CD14-positive monocyte (primary cell): ENCODE results near the gene RNF133. TPM values are rescaled to one million over a fixed set of nuclear protein-coding genes. Genes with fewer than 3 reads are reported as not detected.

Experiments
- DNase-seq, 3 donors: peaks; one replicate each; pipeline ENCODE4 v3.0.0-alpha.2; 2011 to 2022
- H2AFZ ChIP-seq: 2 replicates; pipeline ENCODE4 v1.6.0; 2012; ENCODE audit warnings: mild to moderate bottlenecking, low read depth, low read length, inconsistent platforms; ENCODE audit not compliant: insufficient read depth, poor library complexity, severe bottlenecking
- H3K27ac ChIP-seq, 2 donors: 1 replicate in 1 of 2; 2 replicates in 1 of 2; pipeline ENCODE4 v1.5.1; 2012 to 2013; ENCODE audit warnings: low read length in 2 of 2, control low read depth in 1 of 2, inconsistent platforms in 1 of 2, low read depth in 1 of 2, mild to moderate bottlenecking in 1 of 2
- H3K27me3 ChIP-seq, 2 donors: one replicate each; pipeline versions ENCODE4 v1.6.0 to v1.6.1; 2011 to 2013; ENCODE audit warnings: low read length in 2 of 2; ENCODE audit not compliant: control insufficient read depth in 2 of 2, insufficient read depth in 2 of 2
- H3K36me3 ChIP-seq, 2 donors: replicated peaks in 1 of 2; 1 replicate in 1 of 2; 2 replicates in 1 of 2; pipeline versions ENCODE4 v1.5.1 to v1.6.1; 2012 to 2013; ENCODE audit warnings: low read length in 2 of 2, control low read depth in 1 of 2, inconsistent platforms in 1 of 2, mild to moderate bottlenecking in 1 of 2; ENCODE audit not compliant: insufficient read depth in 2 of 2, control insufficient read depth in 1 of 2
- H3K4me1 ChIP-seq, 2 donors: 1 replicate in 1 of 2; 2 replicates in 1 of 2; pipeline versions ENCODE4 v1.5.1 to v1.6.1; 2012 to 2013; ENCODE audit warnings: low read length in 2 of 2, control low read depth in 1 of 2, inconsistent platforms in 1 of 2, mild to moderate bottlenecking in 1 of 2, moderate library complexity in 1 of 2; ENCODE audit not compliant: insufficient read depth in 2 of 2, control insufficient read depth in 1 of 2
- H3K4me2 ChIP-seq: replicated peaks from 2 replicates; pipeline ENCODE3; 2012; ENCODE audit warnings: low read length, moderate library complexity, mild to moderate bottlenecking; ENCODE audit not compliant: poor library complexity, severe bottlenecking; ENCODE audit errors: extremely low read depth
- H3K4me3 ChIP-seq, 3 experiments: fragments of 200-600 bp in 1 of 3; sonication (generic) in 1 of 3; replicated peaks in 1 of 3; 1 replicate in 2 of 3; 2 replicates in 1 of 3; pipeline ENCODE4 v1.5.1; 2011 to 2013; ENCODE audit warnings: low read length in 3 of 3, mild to moderate bottlenecking in 3 of 3, control low read depth in 2 of 3, low read depth in 2 of 3, inconsistent platforms in 1 of 3, moderate library complexity in 1 of 3
- H3K79me2 ChIP-seq: 2 replicates; pipeline ENCODE4 v1.6.0; 2012; ENCODE audit warnings: mild to moderate bottlenecking, control low read depth, inconsistent platforms, low read length, moderate library complexity; ENCODE audit not compliant: insufficient read depth
- H3K9ac ChIP-seq: 2 replicates; pipeline ENCODE4 v1.6.0; 2017; ENCODE audit warnings: low read length, mild to moderate bottlenecking; ENCODE audit not compliant: insufficient read depth, poor library complexity, severe bottlenecking
- H3K9me3 ChIP-seq, 2 donors: replicated peaks in 1 of 2; 1 replicate in 1 of 2; 2 replicates in 1 of 2; pipeline versions ENCODE4 v1.5.1 to v1.6.1; 2012 to 2013; ENCODE audit warnings: low read length in 2 of 2, control low read depth in 1 of 2; ENCODE audit not compliant: control insufficient read depth in 1 of 2, insufficient read depth in 1 of 2
- H4K20me1 ChIP-seq: 2 replicates; pipeline ENCODE4 v1.6.0; 2012; ENCODE audit warnings: mild to moderate bottlenecking, low read length, control low read depth, moderate library complexity; ENCODE audit not compliant: insufficient read depth
- H3K27ac Mint-ChIP-seq, 7 donors: one replicate each; pipeline ENCODE4 v1.8.0; 2020; ENCODE audit warnings: mild to moderate bottlenecking in 7 of 7, mixed read lengths in 7 of 7, moderate library complexity in 6 of 7, inconsistent platforms in 2 of 7
- H3K27me3 Mint-ChIP-seq, 3 donors: one replicate each; pipeline ENCODE4 v1.8.0; 2021 to 2022; ENCODE audit warnings: low read depth in 3 of 3, mild to moderate bottlenecking in 3 of 3, mixed read lengths in 3 of 3, moderate library complexity in 3 of 3, inconsistent platforms in 1 of 3
- H3K36me3 Mint-ChIP-seq, 2 donors: one replicate each; pipeline ENCODE4 v1.8.0; 2020; ENCODE audit warnings: mixed read lengths in 2 of 2, inconsistent platforms in 1 of 2, mild to moderate bottlenecking in 1 of 2
- H3K4me1 Mint-ChIP-seq: one replicate; pipeline ENCODE4 v1.8.0; 2020; ENCODE audit warnings: mild to moderate bottlenecking, mixed read lengths
- H3K4me3 Mint-ChIP-seq, 2 donors: one replicate each; pipeline ENCODE4 v1.8.0; 2020; ENCODE audit warnings: mild to moderate bottlenecking in 2 of 2, mixed read lengths in 2 of 2, moderate library complexity in 1 of 2
- H3K9me3 Mint-ChIP-seq, 7 donors: one replicate each; pipeline ENCODE4 v1.8.0; 2020 to 2022; ENCODE audit warnings: mixed read lengths in 7 of 7, mild to moderate bottlenecking in 6 of 7, moderate library complexity in 6 of 7, inconsistent platforms in 2 of 7
- WGBS: methylation state at CpG from one replicate; pipeline ENCODE4 v1.1.5; 2013; ENCODE audit warnings: missing lambda C conversion rate; ENCODE audit not compliant: insufficient coverage; 5-methylcytosine and 5-hydroxymethylcytosine counted together
- intact Hi-C, 2 donors: fragments of 100-400 bp; cut with micrococcal nuclease; formaldehyde crosslinking; loops; one replicate each; pipeline versions ENCODE4 v1.15.0 to v1.15.1; 2023
- polyA plus RNA-seq, 3 donors: library from polyadenylated mRNA; depleted of rRNA in 1 of 3; unstranded in 2 of 3; stranded (reverse) in 1 of 3; fragments of 300-500 nt in 2 of 3; fragments of >200 nt in 1 of 3; fragmentation: Illumina TruSeq in 2 of 3; gene quantifications; 1 replicate in 2 of 3; 2 replicates in 1 of 3; pipeline ENCODE4 v1.2.3, GENCODE V29; 2012 to 2021
- TF ChIP-seq, protein P1 (sequence below): fragments of 200-600 bp; IDR thresholded peaks from one replicate; pipeline ENCODE4 v1.8.0; 2022; ENCODE audit warnings: antibody characterized with exemption, mild to moderate bottlenecking

The RNF133 gene
- polyA plus RNA-seq, 3 donors: not detected

DNA sequence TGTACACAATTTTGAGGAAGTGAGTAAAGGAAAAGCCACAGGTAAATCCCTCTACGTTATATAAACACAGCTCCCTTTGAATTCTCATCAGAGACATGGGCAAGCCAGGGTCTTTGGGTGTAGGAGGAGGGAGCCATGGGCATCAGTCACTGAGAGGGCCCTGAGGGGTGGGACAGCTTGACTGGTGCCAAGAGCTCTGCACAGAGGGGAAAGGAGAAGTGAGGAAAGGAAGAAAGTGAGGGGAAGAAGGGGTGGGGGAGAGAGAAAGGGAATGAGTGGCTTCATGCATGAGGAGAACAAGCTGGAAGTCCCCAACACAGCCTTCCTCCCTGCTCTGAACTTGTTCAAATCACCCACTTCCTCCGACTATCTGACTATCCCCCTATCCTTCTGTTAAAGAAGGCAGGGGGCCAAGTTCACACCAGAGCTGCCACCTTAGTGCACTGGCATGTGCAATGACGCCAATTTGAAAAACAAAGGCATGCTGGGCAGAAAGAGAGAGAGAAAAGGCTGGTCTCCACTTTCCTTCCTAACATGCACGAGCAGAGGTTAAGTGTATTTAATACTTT is 20.2 kb upstream of the RNF133 start:
- Histone ChIP-seq H4K20me1 (no peaks in the 10 kb centered on the region), H3K36me3 (no peaks in the 10 kb centered on the region), H3K9me3 (peaks cover 0 to 5% of the 10 kb centered on the region in 2 donors), H3K27ac (no peak overlapping the region), H3K4me3 (no peak overlapping the region), H3K4me2 (no peak overlapping the region), H3K4me1 (no peaks in the 10 kb centered on the region), H3K27me3 (no peaks in the 10 kb centered on the region), H2AFZ (no peak overlapping the region), H3K9ac (no peak overlapping the region), H3K79me2 (no peaks in the 10 kb centered on the region)
- DNase-seq: no peak
- Mint-ChIP-seq H3K4me1 (no peaks in the 10 kb centered on the region), H3K36me3 (no peaks in the 10 kb centered on the region), H3K9me3 (peaks cover 0 to 8% (median 3%) of the 10 kb centered on the region in 7 donors), H3K4me3 (no peak overlapping the region), H3K27ac (peak overlapping the region in 1 of 7 donors; percentile 24), H3K27me3 (no peaks in the 10 kb centered on the region)
- no CpG with 5 or more reads among the region's 4 CpGs for WGBS
- TF ChIP-seq, protein P1, sequence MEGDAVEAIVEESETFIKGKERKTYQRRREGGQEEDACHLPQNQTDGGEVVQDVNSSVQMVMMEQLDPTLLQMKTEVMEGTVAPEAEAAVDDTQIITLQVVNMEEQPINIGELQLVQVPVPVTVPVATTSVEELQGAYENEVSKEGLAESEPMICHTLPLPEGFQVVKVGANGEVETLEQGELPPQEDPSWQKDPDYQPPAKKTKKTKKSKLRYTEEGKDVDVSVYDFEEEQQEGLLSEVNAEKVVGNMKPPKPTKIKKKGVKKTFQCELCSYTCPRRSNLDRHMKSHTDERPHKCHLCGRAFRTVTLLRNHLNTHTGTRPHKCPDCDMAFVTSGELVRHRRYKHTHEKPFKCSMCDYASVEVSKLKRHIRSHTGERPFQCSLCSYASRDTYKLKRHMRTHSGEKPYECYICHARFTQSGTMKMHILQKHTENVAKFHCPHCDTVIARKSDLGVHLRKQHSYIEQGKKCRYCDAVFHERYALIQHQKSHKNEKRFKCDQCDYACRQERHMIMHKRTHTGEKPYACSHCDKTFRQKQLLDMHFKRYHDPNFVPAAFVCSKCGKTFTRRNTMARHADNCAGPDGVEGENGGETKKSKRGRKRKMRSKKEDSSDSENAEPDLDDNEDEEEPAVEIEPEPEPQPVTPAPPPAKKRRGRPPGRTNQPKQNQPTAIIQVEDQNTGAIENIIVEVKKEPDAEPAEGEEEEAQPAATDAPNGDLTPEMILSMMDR: no peak
- intact Hi-C loops: no loop called here

GRCh38 chr7:122717356-122718089 is 18.6 kb upstream of the RNF133 start:
- Histone ChIP-seq H3K79me2 (no peaks in the 10 kb centered on the region), H2AFZ (no peak overlapping the region), H3K27me3 (no peaks in the 10 kb centered on the region), H3K27ac (no peak overlapping the region), H4K20me1 (no peaks in the 10 kb centered on the region), H3K9me3 (peaks cover 0 to 5% of the 10 kb centered on the region in 2 donors), H3K4me1 (no peaks in the 10 kb centered on the region), H3K4me3 (no peak overlapping the region), H3K4me2 (no peak overlapping the region), H3K9ac (no peak overlapping the region), H3K36me3 (no peaks in the 10 kb centered on the region)
- TF ChIP-seq, protein P1: no peak
- H3K9me3 Mint-ChIP-seq: peaks cover 0 to 8% (median 3%) of the 10 kb centered on the region in 7 donors
- H3K4me1 Mint-ChIP-seq: no peaks in the 10 kb centered on the region
- DNase-seq: no peak
- H3K27me3 Mint-ChIP-seq: no peaks in the 10 kb centered on the region
- no peak overlapping the region for H3K27ac Mint-ChIP-seq
- no peaks in the 10 kb centered on the region for H3K36me3 Mint-ChIP-seq
- intact Hi-C loops: no loop called here
- 100% methylated on average over 1 of the region's 6 CpGs for WGBS
- H3K4me3 Mint-ChIP-seq: no peak overlapping the region
